PC-9 (cell line): ENCODE results near the gene MTG1.

ENCODE experiments used
- CTCF ChIP-seq: fragments of 200-600 bp; sonication (generic); conservative IDR thresholded peaks from 2 replicates; pipeline ENCODE4 v1.6.1; 2017; ENCODE audit warnings: mixed run types, antibody characterized with exemption, mild to moderate bottlenecking, moderate library complexity
- EZH2 ChIP-seq: fragments of 200-600 bp; sonication (generic); IDR thresholded peaks from 2 replicates; pipeline ENCODE4 v1.8.0; 2017; ENCODE audit warnings: antibody characterized with exemption, low read depth

GRCh38 chr10:133418289-133418993 lies 24.5 kb downstream of the MTG1 start:
- TF ChIP-seq CTCF (no peak), EZH2 (no peak)
